OCI-LY3 (cell line): ENCODE results near the gene TCAIM.

Experiments used
- CTCF ChIP-seq: fragments of 200-600, 300-600 bp; sonication (generic); IDR thresholded peaks from 2 replicates; pipeline ENCODE4 v1.5.1; 2014; ENCODE audit warnings: antibody characterized with exemption, low read length, low read depth
- EZH2phosphoT487 ChIP-seq: fragments of 200-600 bp; shearing (Covaris generic); IDR thresholded peaks from 2 replicates; pipeline ENCODE4 v1.6.1; 2018; ENCODE audit warnings: antibody characterized with exemption, mixed run types, low read depth

DNA sequence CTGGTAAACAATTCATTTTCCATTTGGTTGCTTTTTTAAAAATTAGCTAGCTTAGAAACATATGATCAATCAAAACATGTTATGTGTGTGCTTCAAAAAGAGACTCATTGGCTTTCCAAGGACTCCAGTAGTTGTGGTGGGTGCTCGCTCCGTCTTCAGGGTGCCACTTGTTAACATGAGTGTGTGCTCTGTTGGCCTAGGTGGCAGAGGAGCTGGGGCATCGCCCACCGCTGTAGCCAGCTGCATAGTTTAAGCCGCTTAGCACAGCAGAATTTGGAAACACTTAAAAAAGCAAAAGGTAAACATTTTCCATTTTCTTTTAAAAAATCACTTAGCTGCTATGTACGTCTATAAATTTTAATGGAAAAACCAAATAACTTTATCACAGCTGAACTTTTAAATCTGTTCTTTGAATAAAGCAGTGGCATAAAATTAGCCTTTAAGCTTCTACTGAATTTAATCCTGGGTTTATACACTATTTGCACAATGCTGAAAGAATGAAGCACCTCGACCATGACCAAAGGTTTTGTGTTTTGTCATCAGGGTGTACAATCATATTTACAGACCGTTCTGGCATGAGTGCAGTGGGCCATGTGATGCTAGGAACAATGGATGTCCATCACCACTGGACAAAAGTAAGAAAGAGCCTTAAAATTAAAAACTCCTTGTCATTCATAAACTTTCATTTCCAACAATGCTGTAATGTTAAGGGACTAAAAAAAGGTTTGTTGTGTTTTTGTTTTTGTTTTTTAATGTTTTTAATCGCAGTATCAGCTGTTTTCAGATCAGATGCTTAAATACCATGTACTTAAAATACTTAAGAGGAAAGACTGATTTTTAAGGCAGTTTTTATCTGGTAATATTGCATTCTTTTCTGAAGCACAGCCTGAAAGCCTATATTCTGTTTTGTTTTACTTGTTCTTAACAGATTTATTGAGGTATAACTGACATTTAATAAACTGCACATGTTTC is 57.9 kb downstream of the TCAIM start:
- TF ChIP-seq CTCF (no peak), EZH2phosphoT487 (no peak)
